Left cardiac atrium (tissue), 4 donors: Measurements from ENCODE around the gene SLC25A13. TPM values are rescaled to one million over a fixed set of nuclear protein-coding genes. Genes with fewer than 3 reads are reported as not detected.
A peak's percentile ranks its signal among the peaks of the same experiment; 100 is the strongest.

Source experiments
- ATAC-seq, 2 donors: fragments of 200-7000 bp; cut with Tn5 transposase; one replicate each; pipeline ENCODE4 v1.9.1; 2020; ENCODE audit warnings: mild to moderate bottlenecking in 2 of 2, moderate library complexity in 2 of 2
- DNase-seq: peaks from one replicate; pipeline ENCODE4 v3.0.0-alpha.2; 2020
- intact Hi-C, 2 donors: fragments of 100-400 bp; cut with DNase I; formaldehyde crosslinking; loops; one replicate each; pipeline versions ENCODE4 v1.14.1 to v1.15.1; 2022 to 2023
- total RNA-seq, 2 donors: library from RNA; stranded (reverse); fragmentation: NEBNext Ultra II Directional; extraction: Animal tissue kit (Norgen Biotek cat#: 25700); gene quantifications; one replicate each; pipeline ENCODE4 v1.2.1, GENCODE V29; 2021
- donor health status: DM: no; HTN: yes; CAD: no.
- donor health status: DM: no; HTN: yes; CAD: no; lungs with severe emphysema.
- donor health status: DM: yes; HTN: yes; CAD: no.
- donor health status: Dilated cardiomyopathy.

Gene SLC25A13
- total RNA-seq, 2 donors from 2014 or later: 14.6 to 20.4 TPM

DNA sequence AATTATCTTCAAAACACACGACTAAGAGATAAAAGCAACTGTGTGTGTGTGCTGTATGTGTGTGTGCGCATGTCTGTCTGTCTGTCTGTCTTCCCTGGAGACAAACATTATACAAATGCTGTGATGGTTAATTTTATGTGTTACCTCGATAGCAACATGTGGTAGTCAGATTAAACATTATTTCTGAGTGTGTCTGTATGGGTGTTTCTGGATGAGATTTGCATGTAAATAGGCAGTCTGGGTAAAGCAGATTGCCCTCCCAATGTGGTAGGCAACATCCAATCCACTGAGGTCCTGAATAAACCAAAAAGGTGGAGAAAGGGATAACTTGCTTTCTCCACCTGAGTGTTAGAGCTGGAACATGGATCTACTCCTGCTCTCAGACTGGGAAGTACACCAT is 67.9 kb downstream of the SLC25A13 start:
- intact Hi-C loops: no loop called here
- DNase-seq: no peak
- ATAC-seq: no peak

DNA sequence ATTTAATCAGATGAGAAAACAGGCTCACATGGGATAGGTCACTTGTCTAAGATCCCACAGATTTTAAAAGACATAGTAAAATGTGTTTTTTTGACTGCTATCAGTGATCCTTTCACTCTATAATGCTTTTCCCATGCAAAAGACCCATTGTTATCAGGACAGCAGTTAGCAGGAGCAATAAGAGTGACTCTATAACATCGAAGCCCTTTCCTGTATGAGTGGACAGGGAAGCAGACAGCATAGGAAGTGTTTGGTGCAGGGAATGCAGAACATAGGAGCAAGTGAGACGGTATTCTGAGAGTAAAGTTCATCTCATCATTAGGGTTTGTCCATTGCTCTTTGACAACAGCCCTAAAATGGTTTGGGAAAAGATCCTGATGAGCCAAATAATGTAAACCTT is 68.5 kb downstream of the SLC25A13 start:
- ATAC-seq: no peak
- no peak for DNase-seq
- intact Hi-C loops: no loop called here

DNA sequence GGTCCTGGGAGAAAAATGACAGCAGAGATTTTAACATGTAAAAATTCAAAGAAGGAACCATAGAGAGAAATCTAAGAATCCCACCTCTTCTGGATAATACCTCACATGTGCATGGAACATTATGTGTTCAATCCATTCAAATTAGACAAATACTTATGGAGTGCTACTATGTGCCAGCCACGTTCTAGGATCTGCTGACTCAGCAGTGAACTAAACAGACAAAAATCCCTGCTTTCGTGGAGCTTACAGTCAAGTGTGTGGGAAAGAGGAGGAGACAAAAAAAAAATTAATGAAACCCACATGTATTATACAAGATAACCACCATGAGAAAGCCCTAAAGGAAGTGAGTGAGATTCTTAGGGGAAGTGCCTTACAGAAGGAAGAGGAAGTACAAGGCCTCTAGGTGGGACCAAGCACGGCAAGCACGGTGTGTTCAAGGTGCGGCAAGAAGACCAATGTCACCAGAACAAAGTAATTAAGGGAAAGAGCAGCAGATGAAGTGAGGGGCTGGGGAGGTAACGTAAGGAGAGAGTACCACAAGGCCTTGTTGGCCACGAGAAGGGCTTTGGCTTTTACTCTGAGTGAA is 71.0 kb downstream of the SLC25A13 start:
- DNase-seq: no peak
- intact Hi-C loops: no loop called here
- ATAC-seq: no peak

DNA sequence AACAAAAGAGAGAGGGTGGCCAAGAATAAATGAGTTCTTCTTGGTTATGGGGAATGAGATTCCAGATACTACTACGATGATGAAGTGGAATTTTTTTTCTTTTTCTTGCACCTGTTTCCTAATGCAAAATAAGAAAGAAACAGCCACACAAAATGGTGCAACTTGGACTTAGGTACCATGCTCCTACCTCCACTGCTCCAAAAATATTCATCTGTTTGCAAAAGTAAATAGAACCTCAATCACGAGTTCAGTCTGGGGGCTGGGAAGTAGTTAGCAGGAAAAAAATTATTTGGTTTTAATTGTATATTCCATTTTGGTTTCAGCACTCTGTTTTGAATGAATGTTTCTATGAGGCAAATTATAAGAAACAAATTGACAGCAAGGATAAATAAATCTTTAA is 73.5 kb downstream of the SLC25A13 start:
- DNase-seq: no peak
- intact Hi-C loops: no loop called here
- no peak for ATAC-seq

DNA sequence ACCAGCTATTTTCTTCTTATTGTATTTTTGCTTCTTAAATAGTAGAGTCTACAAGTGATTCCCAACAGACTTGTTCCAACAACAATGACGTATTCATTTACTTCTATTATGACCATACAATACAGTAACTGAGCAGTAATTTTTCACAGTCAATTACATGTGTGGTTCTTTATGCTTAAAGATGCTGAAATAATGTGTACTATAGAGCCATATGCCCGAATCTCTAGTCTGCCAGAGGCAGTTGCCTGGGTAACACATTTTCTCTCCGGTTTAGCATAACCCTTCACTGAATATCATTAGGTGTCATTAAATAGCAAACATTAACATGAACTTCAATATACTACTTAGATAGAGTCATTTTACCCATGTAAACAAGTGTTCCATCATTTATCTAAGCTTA is 75.0 kb downstream of the SLC25A13 start:
- intact Hi-C loops: no loop called here
- DNase-seq: no peak
- ATAC-seq: no peak

DNA sequence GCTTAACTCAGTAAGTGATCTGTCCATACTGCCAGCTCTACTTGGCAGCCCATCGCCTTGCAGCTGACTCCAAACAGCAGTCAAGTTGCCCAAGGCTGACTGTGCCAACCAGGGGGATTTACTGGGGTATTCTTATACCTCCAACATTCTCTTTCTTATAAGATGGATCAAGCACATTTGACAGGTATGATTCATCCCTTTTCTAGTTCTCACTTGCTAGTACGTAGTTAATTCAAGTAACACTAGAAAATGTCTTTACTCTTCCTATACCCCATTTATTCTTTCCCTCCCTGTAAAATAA is 77.0 kb downstream of the SLC25A13 start:
- ATAC-seq (no peak), DNase-seq (no peak)
- intact Hi-C loops: no loop called here

DNA sequence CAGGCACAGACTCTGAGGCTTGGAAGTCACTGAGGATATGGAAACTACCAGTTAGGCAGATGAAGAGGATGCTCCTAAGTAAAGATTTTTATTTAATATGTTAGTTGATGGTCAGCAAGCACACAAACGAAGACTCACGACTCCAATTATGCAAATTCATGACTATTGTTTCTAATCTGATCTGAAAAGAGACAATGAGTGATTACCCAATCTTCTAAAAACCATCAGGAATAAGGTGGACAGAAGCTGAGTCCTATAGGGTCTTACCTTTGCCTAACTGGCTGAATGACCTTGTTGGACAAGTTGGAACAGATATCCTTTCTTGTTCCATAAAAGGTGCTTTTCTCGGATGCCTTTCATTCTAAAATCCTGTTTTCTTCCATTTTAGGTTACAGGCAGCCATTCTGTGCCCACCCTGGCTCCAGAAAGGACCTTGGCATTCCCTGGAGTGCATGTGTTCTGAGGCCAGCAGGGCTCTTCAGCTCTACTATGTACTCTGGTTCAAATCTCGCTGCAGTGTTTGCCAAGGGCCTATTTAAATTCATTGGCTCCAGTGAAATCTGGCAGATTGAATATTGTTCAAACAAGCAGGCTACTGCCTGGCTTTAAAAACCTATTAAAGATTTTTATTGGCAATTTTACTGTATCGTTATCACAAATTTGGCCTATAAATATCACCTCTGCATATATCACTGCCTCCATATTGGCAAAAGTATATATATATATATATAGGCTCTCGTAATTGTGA is 77.5 kb downstream of the SLC25A13 start:
- DNase-seq: no peak
- intact Hi-C loops: no loop called here
- no peak for ATAC-seq

DNA sequence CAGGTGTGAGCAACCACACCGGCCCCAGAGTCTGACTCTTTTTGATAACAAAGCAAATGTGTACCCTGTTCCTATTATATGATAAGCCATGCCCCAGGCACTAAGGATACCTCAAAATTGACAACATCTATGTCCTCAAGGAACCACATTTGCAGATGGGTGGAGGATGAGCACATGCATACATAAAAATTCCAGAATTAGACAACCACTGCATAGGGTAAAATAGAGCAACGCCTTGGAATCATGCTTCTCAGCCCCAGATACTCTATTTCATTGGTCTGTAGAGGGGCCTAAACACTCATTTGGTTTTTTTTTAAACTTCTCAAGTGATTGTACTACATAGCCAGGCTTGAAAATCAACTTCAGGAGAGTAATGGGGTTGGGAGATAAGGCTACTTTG is 78.7 kb downstream of the SLC25A13 start:
- intact Hi-C loops: no loop called here
- ATAC-seq (no peak), DNase-seq (no peak)

DNA sequence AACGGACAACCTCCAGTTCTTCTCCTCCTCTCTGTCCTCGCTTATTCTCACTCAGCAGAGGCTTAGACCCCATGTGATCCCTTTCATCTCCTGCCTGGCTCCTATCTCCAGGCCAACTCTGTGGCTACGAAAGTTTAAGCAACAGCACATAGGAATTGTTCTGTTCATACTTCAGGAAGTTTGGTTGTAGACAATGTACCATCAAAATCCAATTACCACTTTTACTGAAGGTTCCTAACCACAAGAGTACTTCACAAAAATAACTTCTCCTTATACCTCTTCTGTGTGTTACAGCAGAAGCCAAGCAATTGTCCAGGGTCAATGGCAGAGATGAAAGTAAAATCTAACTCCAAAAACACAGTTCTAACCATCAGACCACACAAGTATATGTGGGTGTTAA is 80.0 kb downstream of the SLC25A13 start:
- ATAC-seq (no peak), DNase-seq (no peak)
- intact Hi-C loops: no loop called here

DNA sequence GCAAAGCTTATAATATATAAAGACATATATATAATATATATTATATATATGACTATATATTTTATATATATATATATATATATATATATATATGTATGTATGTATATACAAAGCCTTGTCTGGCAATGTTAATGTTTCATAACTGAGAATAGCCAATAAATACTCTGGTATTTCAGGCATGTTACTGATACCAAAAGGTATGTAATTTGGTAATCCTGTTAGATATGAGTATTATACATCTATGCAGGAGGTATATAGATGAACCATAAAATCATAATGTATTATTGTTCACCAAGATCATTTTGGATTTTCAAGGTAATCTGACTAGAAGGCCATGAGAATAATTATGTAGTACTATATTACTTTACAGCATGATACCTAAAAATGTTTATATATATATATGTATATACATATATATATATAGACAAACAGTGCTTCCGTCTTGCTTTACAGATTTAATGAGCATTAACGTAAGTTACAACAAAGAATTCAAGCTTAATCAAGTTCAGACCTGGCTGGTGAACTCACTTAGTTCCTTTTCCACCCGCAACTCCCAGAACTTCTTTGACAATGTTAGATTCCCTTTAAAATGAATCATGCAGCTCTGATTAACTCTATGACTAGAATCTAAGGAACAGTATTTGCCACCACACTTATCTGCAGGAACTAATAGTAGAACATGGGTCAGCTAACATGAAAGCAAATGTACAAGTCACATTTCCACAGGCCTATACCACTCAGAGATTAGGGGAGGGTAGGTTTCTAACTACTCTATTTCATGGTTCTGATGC is 82.7 kb downstream of the SLC25A13 start:
- intact Hi-C loops: loop anchor here in 1 of 2 donors (10.0 kb wide), 1 partner anchor 76 kb away; no protein-coding TSS in a partner anchor
- DNase-seq (no peak), ATAC-seq (no peak)

DNA sequence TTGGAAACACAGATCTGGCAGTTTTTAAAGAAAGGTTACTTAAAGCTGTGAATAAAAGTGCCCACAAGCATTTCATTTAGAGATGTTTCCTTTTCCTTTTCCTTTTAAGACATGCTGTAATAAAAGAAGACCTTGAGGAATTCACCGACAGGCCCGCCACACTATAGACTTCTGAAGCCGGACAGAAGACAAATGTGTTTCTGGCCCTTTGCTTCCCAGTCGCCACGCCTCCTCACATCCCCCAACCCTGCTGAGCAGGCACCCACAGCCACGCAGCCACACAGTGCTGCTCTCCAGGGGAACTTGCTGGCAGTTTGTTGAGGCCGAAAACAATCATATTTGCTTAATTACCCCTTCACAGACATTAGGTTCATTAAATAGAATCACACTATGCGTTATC is 83.4 kb downstream of the SLC25A13 start:
- DNase-seq (no peak), ATAC-seq (no peak)
- intact Hi-C loops: loop anchor here in 1 of 2 donors (10.0 kb wide), 1 partner anchor 76 kb away; no protein-coding TSS in a partner anchor

DNA sequence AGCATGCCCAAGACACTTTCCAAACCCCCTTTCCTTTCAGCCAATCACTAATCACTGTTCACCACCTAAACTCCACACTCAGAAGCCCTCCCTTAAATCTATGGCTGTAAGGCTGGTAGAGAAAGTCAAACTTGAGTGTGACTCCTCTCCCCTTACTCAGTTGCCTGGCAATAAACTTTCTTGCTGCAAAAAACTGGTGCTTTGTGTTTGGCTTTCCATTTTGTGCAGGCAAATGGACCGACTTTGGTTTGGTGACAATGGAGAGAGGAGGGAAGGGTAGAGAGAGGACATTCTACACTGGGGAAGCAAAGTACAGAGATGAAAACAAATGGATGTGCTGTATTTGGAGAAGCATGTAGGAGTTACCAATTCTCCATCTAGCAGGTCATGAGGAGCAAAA is 84.9 kb downstream of the SLC25A13 start:
- intact Hi-C loops: loop anchor here in 1 of 2 donors (10.0 kb wide), 1 partner anchor 78 kb away; no protein-coding TSS in a partner anchor
- DNase-seq (no peak), ATAC-seq (no peak)

DNA sequence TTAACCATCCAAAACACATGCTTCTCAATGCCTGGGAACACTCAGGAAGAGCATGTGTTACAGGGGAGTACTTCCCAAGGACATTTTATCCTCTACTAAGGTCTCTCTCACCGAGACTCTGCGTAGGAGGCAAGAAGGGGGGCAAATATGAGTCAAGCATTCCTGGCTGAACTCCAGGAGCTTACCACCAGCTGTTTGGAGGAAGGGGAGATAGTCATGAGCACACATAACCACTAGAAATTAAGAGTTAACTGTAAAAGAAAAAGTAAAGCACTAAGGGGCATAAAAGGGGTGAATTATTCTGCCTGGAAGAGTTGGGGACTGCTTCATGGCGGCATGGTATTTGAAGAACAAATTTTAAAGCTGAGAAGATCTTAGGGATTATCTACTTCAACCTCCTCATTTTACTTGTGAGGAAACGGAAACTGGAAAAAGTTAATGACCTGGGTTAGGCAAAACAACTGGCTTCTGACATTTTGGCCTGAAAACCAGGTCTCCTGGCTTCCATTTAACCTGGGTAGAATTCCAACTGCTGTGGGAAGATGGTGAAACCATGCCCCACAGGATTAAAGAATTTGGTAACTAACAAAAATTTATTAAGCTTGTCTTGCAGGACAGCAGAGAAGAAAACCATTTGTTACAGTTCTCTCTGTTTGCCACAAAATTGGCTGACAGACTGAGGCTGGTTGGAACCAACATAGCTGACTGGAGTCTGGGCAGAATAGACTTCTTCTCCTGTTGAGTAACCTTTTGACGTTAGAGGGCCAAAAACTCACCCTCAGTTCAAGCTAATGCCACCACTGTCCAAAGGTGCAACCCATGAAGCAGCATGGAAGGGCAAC is 85.5 kb downstream of the SLC25A13 start:
- peak; percentile 74 for DNase-seq
- ATAC-seq: peak; percentile 82 to 92
- intact Hi-C loops: loop anchor here in 1 of 2 donors (10.0 kb wide), 1 partner anchor 78 kb away; no protein-coding TSS in a partner anchor

DNA sequence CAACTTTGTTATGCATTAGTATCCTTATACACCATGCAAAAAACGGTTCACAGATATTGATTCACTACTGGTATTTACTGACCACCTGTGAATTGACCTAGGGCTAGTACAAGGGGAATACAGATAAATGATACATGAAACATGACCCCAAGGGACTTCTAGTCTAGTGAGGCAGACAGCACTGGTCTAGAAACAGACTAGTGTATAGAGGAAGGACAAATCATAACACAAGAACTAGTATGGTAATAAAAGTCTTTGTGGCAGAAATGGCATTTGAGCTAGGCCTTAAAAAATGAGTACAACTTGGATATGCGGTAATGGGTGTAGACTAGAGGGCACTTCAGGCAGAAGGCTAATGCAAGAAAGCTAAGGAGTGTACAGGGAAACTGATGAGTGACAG is 86.6 kb downstream of the SLC25A13 start:
- intact Hi-C loops: loop anchor here in 1 of 2 donors (10.0 kb wide), 1 partner anchor 80 kb away; no protein-coding TSS in a partner anchor
- ATAC-seq (no peak), DNase-seq (no peak)

DNA sequence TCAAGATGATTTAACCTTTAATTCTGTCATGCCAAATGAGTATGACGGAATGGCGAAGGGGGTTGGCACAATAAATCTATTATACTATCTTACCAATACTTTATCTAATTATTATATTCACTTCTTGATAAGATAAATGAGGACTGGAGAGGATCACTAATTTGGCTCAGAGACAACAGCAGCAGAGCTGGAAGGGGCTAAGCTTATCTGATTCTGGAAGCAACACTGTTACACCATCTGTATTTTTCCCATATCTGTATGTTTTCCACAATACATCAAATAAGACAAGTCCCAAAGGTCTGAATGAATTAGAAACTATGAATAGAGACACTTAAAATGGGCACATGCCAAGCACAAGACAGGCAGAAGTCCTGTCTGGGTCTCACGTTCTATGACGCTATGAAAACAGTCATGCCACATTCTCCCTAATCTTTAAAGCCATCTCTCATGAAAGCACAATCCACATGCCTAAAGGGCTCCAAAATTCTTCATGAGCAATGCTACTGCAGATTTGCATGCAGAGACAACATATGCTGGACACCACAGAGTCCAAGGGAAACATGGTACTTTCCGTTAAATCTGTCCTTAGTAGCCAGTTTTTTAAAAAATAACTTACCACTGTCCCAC is 88.3 kb downstream of the SLC25A13 start:
- DNase-seq (no peak), ATAC-seq (no peak)
- intact Hi-C loops: loop anchor here in 1 of 2 donors (10.0 kb wide), 1 partner anchor 81 kb away; no protein-coding TSS in a partner anchor

DNA sequence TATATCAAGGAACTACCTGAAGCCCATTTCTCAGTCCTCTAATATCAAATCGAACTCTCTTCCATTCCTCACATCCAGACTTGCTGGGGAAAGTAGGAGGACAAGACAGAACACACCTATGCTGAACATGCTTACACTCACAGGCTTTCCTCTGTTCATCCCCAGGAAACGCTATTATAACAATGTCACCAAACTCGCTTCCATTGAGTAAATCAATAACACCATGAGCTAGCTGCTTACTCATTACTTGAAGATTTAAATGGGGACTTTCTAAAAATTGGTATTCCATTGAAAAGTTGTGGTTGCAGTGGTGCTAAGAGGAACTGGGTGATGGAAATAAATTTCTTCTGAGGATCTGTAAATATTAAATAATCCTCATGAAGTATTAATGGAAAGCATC is 88.8 kb downstream of the SLC25A13 start:
- DNase-seq (no peak), ATAC-seq (no peak)
- intact Hi-C loops: loop anchor here in 1 of 2 donors (10.0 kb wide), 1 partner anchor 82 kb away; no protein-coding TSS in a partner anchor

DNA sequence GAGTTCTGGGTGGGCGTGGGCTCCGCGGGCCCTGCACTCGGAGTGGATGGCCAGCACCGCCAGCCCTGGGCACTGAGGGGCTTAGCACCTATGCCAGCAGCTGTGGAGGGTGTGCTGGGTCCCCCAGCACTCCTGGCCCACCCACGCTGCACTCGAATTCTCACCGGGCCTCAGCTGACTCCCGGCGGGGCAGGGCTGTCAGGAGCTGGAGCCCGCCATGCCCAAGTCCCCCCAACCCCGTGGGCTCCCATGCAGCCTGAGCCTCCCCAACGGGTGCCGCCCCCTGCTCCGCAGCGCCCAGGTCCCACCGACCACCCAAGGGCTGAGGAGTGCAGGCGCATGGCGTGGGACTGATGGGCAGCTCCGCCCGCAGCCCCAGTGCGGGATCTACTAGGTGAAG is 93.1 kb downstream of the SLC25A13 start:
- DNase-seq (no peak), ATAC-seq (no peak)
- intact Hi-C loops: no loop called here

DNA sequence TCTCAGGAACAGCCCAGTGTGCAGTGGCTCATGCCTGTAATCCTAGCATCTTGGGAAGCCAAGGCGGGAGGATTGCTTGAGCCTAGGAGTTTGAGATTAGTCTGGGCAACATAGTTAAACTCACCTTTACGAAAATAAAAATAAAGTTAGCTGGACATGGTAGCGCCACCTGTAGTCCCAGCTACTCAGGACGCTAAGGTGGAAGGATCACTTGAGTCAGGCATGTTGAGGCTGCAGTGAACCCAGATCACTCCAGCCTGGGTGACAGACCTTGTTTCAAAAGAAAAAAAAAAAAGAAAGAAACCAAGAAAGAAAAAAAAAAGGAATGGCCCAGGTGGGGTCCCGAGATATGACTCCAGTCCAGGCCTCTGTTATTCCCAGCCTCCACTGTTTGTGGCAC is 96.6 kb downstream of the SLC25A13 start:
- no peak for ATAC-seq
- intact Hi-C loops: no loop called here
- DNase-seq: no peak

DNA sequence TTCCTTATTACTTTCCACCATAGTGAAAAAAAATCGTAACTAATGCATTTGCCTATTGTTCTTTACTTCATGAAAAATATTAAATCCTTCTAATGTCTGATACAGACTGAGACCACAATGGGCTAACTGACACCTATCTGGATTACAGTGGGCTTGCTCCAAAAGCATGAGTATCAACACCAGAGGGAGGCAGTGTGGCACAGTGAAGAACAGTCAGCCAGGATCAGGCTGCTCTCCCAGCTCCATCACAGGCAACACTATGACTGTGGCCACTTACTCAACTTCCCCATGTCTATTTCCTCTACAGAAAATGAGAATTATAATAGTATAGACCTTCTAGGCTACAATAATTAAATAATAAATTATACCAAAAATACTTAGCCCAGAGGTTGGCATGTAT is 97.2 kb downstream of the SLC25A13 start:
- ATAC-seq (peak in 1 of 2 donors; percentile 19), DNase-seq (no peak)
- intact Hi-C loops: no loop called here
